DOHH2 (cell line): Measurements from ENCODE around the gene ZNRD2.

Experiments
- H3F3A ChIP-seq: fragments of 200-600 bp; sonication (generic), shearing (Covaris generic); 2 replicates; pipeline ENCODE4 v1.6.0; 2016; ENCODE audit warnings: antibody characterized with exemption, mild to moderate bottlenecking; ENCODE audit not compliant: control insufficient read depth, insufficient read depth
- H3K27ac ChIP-seq: fragments of 200-600 bp; sonication (generic); 2 replicates; pipeline ENCODE4 v1.5.1; 2014; ENCODE audit warnings: low read depth, mild to moderate bottlenecking, low read length, moderate library complexity
- H3K27me3 ChIP-seq: fragments of 200-600 bp; sonication (generic); 2 replicates; pipeline ENCODE4 v1.6.1; 2014; ENCODE audit warnings: mild to moderate bottlenecking, low read length, mixed read lengths; ENCODE audit not compliant: control insufficient read depth
- H3K36me3 ChIP-seq: fragments of 200-600 bp; sonication (generic); 2 replicates; pipeline ENCODE4 v1.6.1; 2014; ENCODE audit warnings: mild to moderate bottlenecking, low read length, moderate library complexity, mixed read lengths; ENCODE audit not compliant: control insufficient read depth
- H3K4me1 ChIP-seq: fragments of 200-600 bp; sonication (generic); 2 replicates; pipeline ENCODE4 v1.6.1; 2014; ENCODE audit warnings: mild to moderate bottlenecking, low read length, mixed read lengths; ENCODE audit not compliant: control insufficient read depth
- H3K4me2 ChIP-seq: fragments of 200-600 bp; sonication (generic); 2 replicates; pipeline ENCODE4 v1.6.0; 2014; ENCODE audit warnings: mild to moderate bottlenecking, low read length, moderate library complexity
- H3K4me3 ChIP-seq: fragments of 200-600 bp; sonication (generic); 2 replicates; pipeline ENCODE4 v1.5.1; 2014; ENCODE audit warnings: mild to moderate bottlenecking, low read length, mixed read lengths
- H3K79me2 ChIP-seq: fragments of 200-600 bp; sonication (generic); 2 replicates; pipeline ENCODE4 v1.6.1; 2014; ENCODE audit warnings: mild to moderate bottlenecking, low read length, mixed read lengths; ENCODE audit not compliant: control insufficient read depth
- H3K9me2 ChIP-seq: fragments of 200-600 bp; sonication (generic); replicated peaks from 2 replicates; pipeline ENCODE4 v1.6.1; 2014; ENCODE audit warnings: mild to moderate bottlenecking, low read length, mixed read lengths; ENCODE audit not compliant: control insufficient read depth
- H3K9me3 ChIP-seq: fragments of 200-600 bp; sonication (generic); 2 replicates; pipeline ENCODE4 v1.6.1; 2014; ENCODE audit warnings: antibody characterized with exemption, low read length, mixed read lengths; ENCODE audit not compliant: control insufficient read depth, insufficient read depth
- H4K20me1 ChIP-seq: fragments of 200-600 bp; sonication (generic); 2 replicates; pipeline ENCODE4 v1.6.0; 2014; ENCODE audit warnings: low read depth, mild to moderate bottlenecking, antibody characterized with exemption, low read length, moderate library complexity; ENCODE audit not compliant: control insufficient read depth, insufficient read depth
- CTCF ChIP-seq: fragments of 200-600 bp; sonication (generic); IDR thresholded peaks from one replicate; pipeline ENCODE4 v1.5.1; 2014; ENCODE audit warnings: antibody characterized with exemption, mild to moderate bottlenecking, low read depth, low read length; ENCODE audit not compliant: poor library complexity, severe bottlenecking
- EZH2phosphoT487 ChIP-seq: fragments of 200-600 bp; sonication (generic); IDR thresholded peaks from 2 replicates; pipeline ENCODE4 v1.6.1; 2017; ENCODE audit warnings: borderline replicate concordance, mild to moderate bottlenecking, antibody characterized with exemption, low read length, moderate library complexity, mixed read lengths

ZNRD2 gene

GRCh38 chr11:65526744-65527143, 43.5 kb upstream of the ZNRD2 start:
- Histone ChIP-seq H3K4me3 (no peak overlapping the region), H3K4me1 (peaks cover 31% of the 10 kb centered on the region), H3F3A (0 out of 2 replicates have a peak, but pooled peaks cover 3% of the 10 kb centered on the region), H3K4me2 (no peak overlapping the region; the same call in 1 of the 2 replicates), H3K79me2 (peaks cover 21% of the 10 kb centered on the region), H3K27me3 (no peaks in the 10 kb centered on the region), H3K9me2 (no peaks in the 10 kb centered on the region), H3K9me3 (no peaks in the 10 kb centered on the region), H3K27ac (no peak overlapping the region), H4K20me1 (peaks cover 9% of the 10 kb centered on the region; the same call in 1 of the 2 replicates), H3K36me3 (peaks cover 46% of the 10 kb centered on the region)
- TF ChIP-seq EZH2phosphoT487 = no peak
- TF ChIP-seq CTCF = no peak

GRCh38 chr11:65528819-65529350, 41.4 kb upstream of the ZNRD2 start:
- H4K20me1 ChIP-seq = peaks cover 9% of the 10 kb centered on the region; the same call in 1 of the 2 replicates
- H3K4me3 ChIP-seq = no peak overlapping the region
- no peaks in the 10 kb centered on the region for H3K9me2 ChIP-seq
- no peak for TF ChIP-seq EZH2phosphoT487
- no peak for TF ChIP-seq CTCF
- H3K27me3 ChIP-seq = no peaks in the 10 kb centered on the region
- no peak overlapping the region for H3K27ac ChIP-seq
- H3K4me1 ChIP-seq = peaks cover 17% of the 10 kb centered on the region
- no peaks in the 10 kb centered on the region for H3K9me3 ChIP-seq
- no peaks in the 10 kb centered on the region for H3F3A ChIP-seq
- H3K36me3 ChIP-seq = peaks cover 56% of the 10 kb centered on the region
- peaks cover 21% of the 10 kb centered on the region for H3K79me2 ChIP-seq
- no peak overlapping the region for H3K4me2 ChIP-seq

DNA sequence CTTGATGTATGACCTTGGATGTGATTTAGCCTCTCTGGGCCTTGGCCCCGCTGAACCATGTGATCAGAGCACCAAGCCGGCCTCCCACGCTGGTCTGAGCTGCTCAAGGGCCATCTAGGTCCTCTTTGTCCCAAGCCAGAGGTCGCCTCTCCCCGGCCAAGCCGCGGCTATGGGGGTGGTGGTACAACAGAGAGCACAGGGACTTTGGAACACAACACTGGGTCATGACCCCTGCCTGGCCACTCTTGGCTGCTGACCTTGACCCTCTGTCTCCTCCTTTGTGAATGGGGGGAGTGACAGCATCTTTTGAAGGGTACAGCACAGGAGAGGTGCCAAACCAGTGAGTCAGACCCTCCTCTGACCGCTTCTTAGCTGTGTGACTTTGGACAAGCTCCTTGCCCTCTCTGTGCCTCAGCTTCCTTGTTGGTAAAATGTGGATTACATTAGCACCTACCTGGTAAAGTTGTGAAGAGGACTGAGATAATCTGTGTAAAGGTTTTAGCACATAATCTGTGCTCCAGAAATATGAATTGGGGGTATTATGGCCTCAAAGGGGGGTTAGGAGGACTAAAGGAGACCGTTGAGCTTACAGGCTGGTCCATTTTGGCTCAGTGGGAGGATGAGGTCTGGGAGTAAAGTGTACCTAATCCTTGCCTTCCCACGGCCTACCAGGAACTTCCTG, 40.7 kb upstream of the ZNRD2 start:
- Histone ChIP-seq H3K27ac (no peak overlapping the region), H3K9me3 (no peaks in the 10 kb centered on the region), H3K4me2 (no peak overlapping the region), H3K79me2 (peaks cover 21% of the 10 kb centered on the region), H4K20me1 (peaks cover 9% of the 10 kb centered on the region; the same call in 1 of the 2 replicates), H3K36me3 (peaks cover 56% of the 10 kb centered on the region), H3K4me3 (no peak overlapping the region), H3F3A (no peaks in the 10 kb centered on the region; the same call in 1 of the 2 replicates), H3K4me1 (peaks cover 10% of the 10 kb centered on the region), H3K27me3 (no peaks in the 10 kb centered on the region), H3K9me2 (no peaks in the 10 kb centered on the region)
- TF ChIP-seq CTCF = no peak
- TF ChIP-seq EZH2phosphoT487 = no peak
